ENCODE measurements around the gene ZFYVE26. TPM values are rescaled to one million over a fixed set of nuclear protein-coding genes. Genes with fewer than 3 reads are reported as not detected.

ZFYVE26 gene
- total RNA-seq, 2 experiments from 2014 or later, result 20.5 to 23.2 TPM

- Histone ChIP-seq H3K9me3 (ENCODE audit: control insufficient read depth in 1 of 2, insufficient read depth in 1 of 2, low read length in 2 of 2) (no peaks in the 10 kb centered on the region), H3K27me3 (ENCODE audit: control insufficient read depth in 1 of 2, insufficient read depth in 2 of 2, low read length in 2 of 2) (no peaks in the 10 kb centered on the region), H3K4me1 (ENCODE audit: insufficient read depth, low read length) (no peaks in the 10 kb centered on the region), H3K36me3 (ENCODE audit: insufficient read depth, low read length) (peaks cover 63% of the 10 kb centered on the region), H3K4me3 (ENCODE audit: low read length) (no peak overlapping the region), H3K27ac (ENCODE audit: low read depth in 1 of 2, low read length in 2 of 2) (no peak overlapping the region)
- no peaks in the 10 kb centered on the region for H3K4me1 Mint-ChIP-seq (ENCODE audit: low read depth)
- ChIA-PET CTCF (no interaction called here), POLR2A (no interaction called here)
- no peak overlapping the region for H3K27ac Mint-ChIP-seq
- intact Hi-C loops (cut with DNase I, micrococcal nuclease), result no loop called here
- TF ChIP-seq CTCF (IDR thresholded peaks at IDR 0.05), result no peak
- H3K27me3 Mint-ChIP-seq, result no peaks in the 10 kb centered on the region
- H3K9me3 Mint-ChIP-seq, result no peaks in the 10 kb centered on the region
- ATAC-seq (ENCODE audit: poor library complexity) (no peak), DNase-seq (no peak)
- no peak overlapping the region for H3K4me3 Mint-ChIP-seq
- H3K36me3 Mint-ChIP-seq (ENCODE audit: low read depth), result peaks cover 84% of the 10 kb centered on the region
Measured at GRCh38 chr14:67762051-67762450, 54.3 kb downstream of the ZFYVE26 start.

- no peak overlapping the region for H3K27ac ChIP-seq (ENCODE audit: low read depth in 1 of 2, low read length in 2 of 2)
- intact Hi-C loops (cut with DNase I, micrococcal nuclease), result no loop called here
- peaks cover 82% of the 10 kb centered on the region for H3K36me3 Mint-ChIP-seq (ENCODE audit: low read depth)
- H3K4me1 ChIP-seq (ENCODE audit: insufficient read depth, low read length), result no peaks in the 10 kb centered on the region
- H3K27me3 ChIP-seq (ENCODE audit: control insufficient read depth in 1 of 2, insufficient read depth in 2 of 2, low read length in 2 of 2), result no peaks in the 10 kb centered on the region
- H3K27ac Mint-ChIP-seq, result no peak overlapping the region
- peaks cover 57% of the 10 kb centered on the region for H3K36me3 ChIP-seq (ENCODE audit: insufficient read depth, low read length)
- ChIA-PET POLR2A (no interaction called here), CTCF (no interaction called here)
- no peaks in the 10 kb centered on the region for H3K27me3 Mint-ChIP-seq
- H3K4me1 Mint-ChIP-seq (ENCODE audit: low read depth), result no peaks in the 10 kb centered on the region
- TF ChIP-seq CTCF (IDR thresholded peaks at IDR 0.05), result no peak
- no peak overlapping the region for H3K4me3 ChIP-seq (ENCODE audit: low read length)
- DNase-seq (no peak), ATAC-seq (ENCODE audit: poor library complexity) (no peak)
- no peaks in the 10 kb centered on the region for H3K9me3 ChIP-seq (ENCODE audit: control insufficient read depth in 1 of 2, insufficient read depth in 1 of 2, low read length in 2 of 2)
- H3K9me3 Mint-ChIP-seq, result no peaks in the 10 kb centered on the region
- H3K4me3 Mint-ChIP-seq, result no peak overlapping the region
Measured at GRCh38 chr14:67759916-67760315, 56.5 kb downstream of the ZFYVE26 start.

- H3K27me3 Mint-ChIP-seq, result no peaks in the 10 kb centered on the region
- ChIA-PET CTCF (no interaction called here), POLR2A (no interaction called here)
- no peak overlapping the region for H3K4me3 Mint-ChIP-seq
- H3K27me3 ChIP-seq (ENCODE audit: control insufficient read depth in 1 of 2, insufficient read depth in 2 of 2, low read length in 2 of 2), result no peaks in the 10 kb centered on the region
- no peak overlapping the region for H3K27ac Mint-ChIP-seq
- H3K27ac ChIP-seq (ENCODE audit: low read depth in 1 of 2, low read length in 2 of 2), result no peak overlapping the region
- no peak for DNase-seq
- no peak overlapping the region for H3K4me3 ChIP-seq (ENCODE audit: low read length)
- H3K36me3 Mint-ChIP-seq (ENCODE audit: low read depth), result peaks cover 82% of the 10 kb centered on the region
- no peak for TF ChIP-seq CTCF (IDR thresholded peaks at IDR 0.05)
- intact Hi-C loops (cut with DNase I, micrococcal nuclease), result no loop called here
- H3K36me3 ChIP-seq (ENCODE audit: insufficient read depth, low read length), result peaks cover 61% of the 10 kb centered on the region
- no peak for ATAC-seq (ENCODE audit: poor library complexity)
- H3K4me1 ChIP-seq (ENCODE audit: insufficient read depth, low read length), result no peaks in the 10 kb centered on the region
- no peaks in the 10 kb centered on the region for H3K9me3 Mint-ChIP-seq
- H3K4me1 Mint-ChIP-seq (ENCODE audit: low read depth), result no peaks in the 10 kb centered on the region
- no peaks in the 10 kb centered on the region for H3K9me3 ChIP-seq (ENCODE audit: control insufficient read depth in 1 of 2, insufficient read depth in 1 of 2, low read length in 2 of 2)
Measured at GRCh38 chr14:67757175-67757574, 59.2 kb downstream of the ZFYVE26 start.
